HT1080 (cell line): Measurements from ENCODE around the gene CHD5. TPM values are rescaled to one million over a fixed set of nuclear protein-coding genes. Genes with fewer than 3 reads are reported as not detected.

Experiments used
- DNase-seq: peaks from one replicate; pipeline ENCODE4 v3.0.0-alpha.2; 2015; ENCODE audit warnings: low read depth
- total RNA-seq: library from RNA; depleted of rRNA; stranded (reverse); fragments of >200 nt; shearing (Covaris generic); gene quantifications from 2 replicates; pipeline ENCODE4 v1.2.3, GENCODE V29; 2014

CHD5 gene
- total RNA-seq, 1 experiment from 2014 or later, result not detected

DNA sequence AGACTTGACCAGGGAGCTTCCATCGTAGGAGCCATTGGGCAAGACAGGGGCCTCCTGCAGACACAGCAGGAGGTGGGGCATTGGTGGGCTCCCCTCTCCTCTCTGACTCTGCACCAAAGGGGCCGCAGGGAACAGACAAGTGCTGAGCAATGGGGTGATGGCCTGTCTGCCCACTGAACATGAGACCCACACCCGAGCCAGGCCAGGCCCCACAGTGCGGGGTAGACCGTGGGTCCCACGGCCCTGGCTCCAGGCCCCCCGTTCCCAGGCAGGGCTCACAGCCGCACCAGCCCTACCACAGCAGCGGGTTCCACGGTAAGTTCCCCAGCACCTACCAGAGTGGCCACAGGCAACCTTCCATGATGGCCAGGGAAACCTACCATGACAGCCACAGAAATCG lies 45.9 kb downstream of the CHD5 start:
- DNase-seq, result no peak

DNA sequence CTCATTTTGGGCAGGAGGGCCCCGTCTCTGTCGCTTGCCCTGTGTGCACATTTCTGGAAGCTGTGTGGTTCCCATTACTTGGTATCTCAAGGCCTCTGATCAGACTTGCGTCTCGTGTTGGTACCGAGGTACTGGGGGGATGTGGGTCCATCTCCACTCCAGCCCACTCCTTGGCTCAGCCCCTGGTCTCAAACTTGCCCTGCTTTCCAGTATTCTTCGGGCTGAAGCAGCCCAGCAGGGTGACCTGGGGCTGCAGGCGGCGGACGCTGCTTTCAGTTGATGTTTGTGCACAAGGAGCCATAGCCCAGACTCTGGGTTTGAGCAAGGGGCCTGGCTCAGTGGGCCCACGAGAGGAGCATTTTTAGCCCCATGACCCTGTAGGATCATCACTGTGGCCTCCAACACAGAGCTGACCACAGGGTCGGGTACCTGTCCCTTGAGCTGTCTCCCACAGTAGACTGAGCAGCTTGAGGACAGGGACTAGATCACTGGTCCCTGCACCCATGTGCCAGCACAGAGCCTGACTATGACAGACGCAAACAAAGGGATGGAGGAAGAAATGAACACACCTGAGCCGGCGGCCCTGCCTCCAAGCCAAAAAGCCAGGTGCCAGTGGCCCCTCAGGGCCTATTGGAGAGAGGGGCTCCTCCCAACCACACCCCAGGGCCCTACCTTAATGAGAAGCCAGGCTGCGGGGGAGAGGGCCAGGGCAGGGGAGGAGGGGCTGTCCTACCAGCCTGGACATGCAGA lies 46.8 kb downstream of the CHD5 start:
- no peak for DNase-seq

DNA sequence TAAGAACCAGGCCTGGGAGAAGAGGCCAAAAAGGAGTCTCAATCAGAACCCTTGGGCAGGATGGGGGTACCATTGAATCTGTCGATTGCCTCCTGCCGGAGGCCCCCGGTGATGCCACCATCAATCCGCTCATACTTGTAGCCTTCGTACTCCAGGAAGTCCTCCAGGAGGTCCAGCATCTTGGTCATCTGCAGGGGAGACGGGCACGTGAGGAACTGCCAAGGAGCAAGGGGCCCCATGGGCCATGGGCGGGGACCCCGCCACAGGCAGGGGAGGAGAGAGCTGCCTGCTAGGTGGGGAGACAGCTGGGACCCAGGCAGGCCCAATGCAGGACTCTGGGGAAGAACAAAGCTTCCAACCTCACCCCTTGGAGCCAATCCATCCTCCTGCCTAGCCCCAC lies 48.6 kb downstream of the CHD5 start:
- no peak for DNase-seq

DNA sequence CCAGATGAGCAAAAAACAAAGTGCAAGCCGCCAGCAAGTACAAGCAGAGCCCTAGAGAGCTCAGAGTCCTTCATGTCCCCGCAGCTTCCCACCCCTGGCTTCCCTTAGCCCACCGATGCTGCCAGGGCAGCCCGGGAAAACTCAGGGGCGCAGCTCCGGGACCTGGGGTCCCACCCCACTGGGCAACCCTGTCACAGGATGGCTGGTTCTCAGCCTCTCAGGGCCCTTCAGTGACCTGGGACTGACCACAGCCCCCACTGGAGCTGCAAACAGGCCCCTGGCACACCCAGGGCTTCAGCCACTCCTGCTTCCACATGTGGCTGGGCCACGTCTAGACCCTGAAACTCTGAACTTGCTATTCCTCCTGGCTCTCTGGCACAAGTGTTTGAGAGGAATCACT lies 49.5 kb downstream of the CHD5 start:
- DNase-seq, result no peak

DNA sequence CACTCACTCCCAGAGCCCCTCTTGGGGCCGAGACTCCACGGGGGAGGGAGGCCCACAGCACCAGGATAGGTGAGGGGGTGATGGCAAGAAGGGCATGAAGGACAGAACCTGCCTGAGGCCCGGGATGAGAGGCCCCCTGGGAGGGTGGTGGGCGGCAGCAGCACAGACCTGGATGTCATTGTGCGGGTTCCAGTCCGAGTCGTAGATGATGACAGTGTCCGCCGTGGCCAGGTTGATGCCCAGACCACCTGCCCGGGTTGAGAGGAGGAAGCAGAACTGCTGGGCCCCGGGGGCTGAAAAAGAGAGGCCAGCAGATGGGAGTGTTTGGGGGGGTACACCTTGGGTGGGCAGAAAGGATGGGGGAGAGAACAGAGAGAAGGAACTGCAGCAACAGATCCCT lies 50.1 kb downstream of the CHD5 start:
- DNase-seq, result no peak

DNA sequence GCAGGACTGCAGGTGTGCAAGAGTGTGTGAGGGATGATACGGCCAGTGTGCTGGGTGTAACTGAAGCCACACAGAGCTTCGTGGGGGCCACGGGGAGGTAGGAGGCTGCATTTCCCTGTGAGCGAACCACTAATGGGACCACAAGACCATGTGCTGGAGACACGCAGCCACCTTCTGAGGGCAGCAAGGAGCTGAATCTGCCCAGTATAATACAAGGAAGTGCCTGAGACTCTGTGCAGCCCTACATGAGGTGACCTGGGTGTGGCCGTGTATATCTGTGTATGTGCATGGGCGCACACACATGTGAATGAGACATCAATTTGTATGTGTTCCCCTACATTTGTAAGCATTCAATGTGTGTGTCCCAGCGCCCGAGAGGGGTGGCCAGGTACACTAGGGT lies 50.8 kb downstream of the CHD5 start:
- no peak for DNase-seq

DNA sequence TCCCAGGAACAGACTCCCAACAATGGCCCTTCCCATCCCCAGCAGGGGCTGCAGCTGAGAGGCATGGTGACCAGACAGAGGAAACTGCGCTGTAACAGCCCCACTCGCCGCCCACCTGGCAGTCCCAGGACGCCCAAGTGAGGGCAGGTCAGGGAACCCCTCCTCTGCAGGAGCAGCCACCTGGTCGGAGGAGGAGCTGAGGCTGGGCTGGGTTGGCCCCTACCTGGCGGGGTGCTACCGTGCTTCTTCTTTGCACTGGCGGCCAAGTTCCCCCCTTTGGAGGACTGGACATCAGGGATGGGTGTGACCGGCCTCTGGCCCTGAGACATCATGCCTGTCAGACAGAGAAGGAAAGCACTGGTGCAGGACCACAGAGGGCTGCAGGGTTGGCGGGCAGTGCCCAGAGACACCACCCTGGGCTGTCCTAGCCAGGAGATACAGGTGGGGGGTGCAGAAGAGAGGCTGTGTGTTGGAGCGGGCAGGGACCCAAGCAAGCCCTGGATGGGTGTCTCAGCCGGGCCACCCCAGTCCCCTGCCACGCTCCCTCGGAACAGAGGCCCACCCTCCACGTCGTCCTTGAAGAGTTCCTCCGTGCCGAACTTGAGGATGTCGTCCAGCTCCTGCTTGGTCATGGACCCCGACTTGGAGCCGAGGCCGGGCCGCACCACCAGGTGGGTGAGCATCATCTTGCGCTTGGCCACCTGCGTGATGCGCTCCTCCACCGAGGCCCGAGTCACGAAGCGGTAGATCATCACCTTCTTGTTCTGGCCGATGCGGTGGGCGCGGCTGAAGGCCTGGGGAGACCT lies 51.6 kb downstream of the CHD5 start:
- no peak for DNase-seq

DNA sequence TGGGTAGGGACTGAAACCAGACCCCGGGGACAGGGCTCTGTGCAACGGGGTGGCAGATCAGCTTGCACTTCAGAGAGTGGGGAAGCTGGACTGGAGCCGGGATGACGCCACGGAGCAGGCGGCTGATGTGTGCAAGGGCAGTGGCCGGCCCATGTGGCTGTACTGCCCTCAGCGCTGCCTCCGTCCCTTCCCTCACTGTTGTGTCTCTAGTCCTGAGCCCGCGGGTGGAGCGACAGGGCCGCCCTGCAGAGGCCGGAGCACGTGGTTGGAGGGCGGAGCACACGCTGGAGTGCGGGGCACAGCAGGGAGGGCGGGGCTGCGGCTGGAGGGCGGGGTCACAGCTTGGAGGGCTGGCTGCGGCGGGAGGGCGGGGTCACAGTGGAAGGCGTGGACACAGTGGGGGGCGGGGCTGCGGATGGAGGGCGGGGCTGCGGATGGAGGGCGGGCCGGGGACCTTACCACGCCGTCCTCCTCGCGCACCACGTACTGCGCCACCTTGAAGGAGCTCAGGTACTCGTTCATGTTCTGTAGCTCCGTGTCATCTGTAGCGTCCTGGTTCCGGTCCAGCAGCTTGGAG lies 52.4 kb downstream of the CHD5 start:
- DNase-seq, result no peak

DNA sequence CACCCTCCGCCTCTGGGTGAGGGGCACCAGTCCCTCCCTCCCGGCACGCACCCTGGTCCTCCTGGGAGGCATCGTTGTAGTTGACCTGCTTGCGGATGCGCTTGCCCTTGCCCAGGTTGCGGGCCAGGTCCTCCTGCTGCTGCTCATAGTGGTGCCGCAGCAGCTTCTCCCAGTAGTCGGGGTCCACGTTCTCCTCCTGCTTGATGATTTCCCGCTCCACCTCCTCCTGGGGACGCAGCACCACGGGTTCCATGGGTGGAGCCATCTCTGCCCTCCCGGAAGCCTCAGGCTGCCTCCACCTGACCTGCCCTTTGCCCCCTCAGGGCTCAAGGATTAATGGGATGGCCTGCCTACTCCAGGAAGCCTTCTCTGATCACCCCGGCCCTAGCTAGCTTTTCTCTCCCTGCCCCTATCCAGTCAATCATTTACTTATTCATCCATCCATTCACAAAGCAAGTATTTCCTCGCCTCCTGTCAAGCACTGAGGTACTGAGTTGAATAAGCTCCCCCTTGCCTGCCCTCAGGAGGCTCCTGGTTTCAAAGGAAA lies 53.5 kb downstream of the CHD5 start:
- DNase-seq, result no peak

DNA sequence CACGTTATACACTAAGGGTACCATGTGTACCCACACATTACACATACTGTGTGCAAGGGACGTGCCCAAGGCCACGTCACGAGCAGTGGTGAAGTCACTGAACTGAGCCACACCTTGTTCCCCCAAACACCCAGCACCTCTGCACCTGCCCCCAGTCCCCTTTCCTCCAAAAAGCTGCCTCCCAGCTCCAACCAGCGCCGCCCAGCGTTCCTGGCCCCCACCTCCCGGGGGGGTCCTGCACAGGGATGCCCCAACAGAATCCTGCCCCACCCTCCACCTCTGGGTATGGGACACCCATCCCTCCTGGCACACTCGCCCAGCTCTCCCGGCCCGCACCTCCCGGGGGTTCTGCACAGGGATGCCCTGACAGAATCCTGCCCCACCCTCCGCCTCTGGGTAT lies 54.1 kb downstream of the CHD5 start:
- no peak for DNase-seq

DNA sequence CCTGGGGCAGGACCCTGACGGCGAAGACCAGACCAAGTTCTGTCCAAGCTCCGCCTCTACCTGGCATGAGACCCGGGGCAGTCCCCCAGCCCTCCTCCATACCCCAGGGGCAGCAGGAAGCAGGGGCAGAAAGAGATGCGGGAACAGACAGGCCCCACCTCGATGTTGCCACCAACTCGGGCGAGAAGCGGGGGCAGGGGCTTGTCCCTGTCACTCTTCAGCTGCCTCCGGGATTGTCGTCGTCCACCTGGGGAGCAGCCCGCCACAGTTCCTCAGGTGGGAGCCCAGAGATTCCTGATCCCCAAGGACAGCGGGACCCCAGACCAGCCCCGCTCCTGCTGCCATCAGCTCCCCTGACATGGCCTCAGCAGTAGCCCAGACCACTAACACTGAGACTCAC lies 54.8 kb downstream of the CHD5 start:
- DNase-seq, result no peak

DNA sequence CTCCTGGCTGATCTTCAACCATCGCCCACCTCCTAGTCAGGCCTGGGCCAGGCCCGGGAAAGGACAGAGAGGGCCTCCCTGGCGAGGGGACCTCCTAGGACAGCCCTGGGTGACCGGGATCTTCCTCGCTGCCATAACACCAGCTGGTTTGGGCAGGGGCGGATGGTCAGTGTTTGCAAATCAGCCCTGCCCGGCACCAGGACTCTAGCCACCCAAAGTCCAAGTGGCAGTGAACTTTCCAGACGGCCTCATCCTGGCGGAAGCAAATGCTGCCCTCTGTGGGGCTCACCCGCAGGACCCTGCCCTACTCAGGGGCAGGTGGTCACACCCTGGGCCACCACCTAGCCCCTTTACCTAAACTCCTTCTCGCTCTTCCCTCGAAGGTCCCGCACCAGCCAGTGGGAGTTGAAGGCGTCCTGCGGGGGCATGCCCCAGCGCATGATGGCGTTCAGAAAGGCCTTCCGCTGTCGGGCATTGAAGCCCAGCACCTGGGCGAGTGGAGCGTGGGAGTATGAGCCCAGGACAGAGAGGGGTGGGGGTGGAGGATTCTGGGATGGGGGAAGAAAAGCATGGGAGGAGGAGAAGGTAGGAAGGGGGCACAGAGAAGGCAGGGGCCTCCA lies 55.3 kb downstream of the CHD5 start:
- no peak for DNase-seq

DNA sequence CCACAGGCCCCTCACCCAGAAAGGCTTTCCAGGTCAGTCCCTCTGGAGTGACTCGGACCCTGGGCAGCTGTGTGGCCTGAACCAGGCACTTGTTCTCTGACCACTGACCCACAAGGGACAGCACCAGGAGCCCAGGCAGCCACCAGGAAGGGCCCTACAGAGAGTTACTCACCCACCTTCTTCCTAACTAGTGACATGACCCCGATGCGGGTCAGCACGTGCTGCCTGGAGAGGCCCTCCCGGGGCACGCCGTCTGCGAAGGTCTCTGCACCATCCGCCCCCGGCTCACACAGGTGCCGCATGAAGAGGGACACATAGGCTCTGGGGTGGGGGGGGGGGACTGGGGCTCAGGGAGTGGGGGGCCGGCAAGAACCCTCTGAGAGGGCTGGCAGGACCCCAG lies 55.8 kb downstream of the CHD5 start:
- DNase-seq, result no peak

DNA sequence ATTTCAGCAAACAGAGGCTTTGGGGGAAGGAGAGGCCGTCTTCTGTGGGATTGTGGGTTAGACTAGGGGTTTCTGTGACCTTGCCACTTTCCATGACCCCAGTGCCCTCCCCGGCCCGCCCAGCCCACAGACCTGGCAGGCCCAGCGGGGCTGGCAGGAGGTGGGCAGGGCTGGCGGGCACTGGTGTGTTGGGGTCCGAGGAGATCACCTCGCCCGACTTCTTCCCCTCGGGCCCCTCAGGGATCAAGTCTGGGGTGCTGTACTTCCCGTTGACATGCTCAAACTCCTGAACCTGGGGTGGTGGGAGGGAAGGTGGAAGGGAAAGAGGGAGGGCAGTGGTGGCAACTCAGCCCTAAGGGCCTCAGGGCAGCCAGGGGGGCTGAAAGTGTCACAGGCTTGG lies 56.3 kb downstream of the CHD5 start:
- DNase-seq, result no peak

DNA sequence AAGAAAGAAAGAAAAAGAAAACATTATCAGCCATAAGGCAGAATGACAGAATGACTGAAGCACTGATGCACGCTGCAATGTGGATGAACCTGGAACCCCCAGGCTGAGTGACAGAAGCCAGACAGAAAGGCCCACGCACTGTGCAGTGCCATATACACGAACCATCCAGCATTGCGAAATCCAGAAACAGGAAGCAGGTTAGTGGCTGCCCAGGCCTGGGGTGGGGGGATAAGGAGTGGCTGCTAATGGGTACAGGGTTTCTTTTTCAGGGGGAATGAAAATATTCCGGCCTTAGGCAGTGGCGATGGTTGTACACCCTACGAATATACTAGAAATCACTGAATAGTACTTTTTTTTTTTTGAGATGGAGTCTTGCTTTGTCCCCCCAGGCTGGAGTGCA lies 57.0 kb downstream of the CHD5 start:
- DNase-seq, result no peak

DNA sequence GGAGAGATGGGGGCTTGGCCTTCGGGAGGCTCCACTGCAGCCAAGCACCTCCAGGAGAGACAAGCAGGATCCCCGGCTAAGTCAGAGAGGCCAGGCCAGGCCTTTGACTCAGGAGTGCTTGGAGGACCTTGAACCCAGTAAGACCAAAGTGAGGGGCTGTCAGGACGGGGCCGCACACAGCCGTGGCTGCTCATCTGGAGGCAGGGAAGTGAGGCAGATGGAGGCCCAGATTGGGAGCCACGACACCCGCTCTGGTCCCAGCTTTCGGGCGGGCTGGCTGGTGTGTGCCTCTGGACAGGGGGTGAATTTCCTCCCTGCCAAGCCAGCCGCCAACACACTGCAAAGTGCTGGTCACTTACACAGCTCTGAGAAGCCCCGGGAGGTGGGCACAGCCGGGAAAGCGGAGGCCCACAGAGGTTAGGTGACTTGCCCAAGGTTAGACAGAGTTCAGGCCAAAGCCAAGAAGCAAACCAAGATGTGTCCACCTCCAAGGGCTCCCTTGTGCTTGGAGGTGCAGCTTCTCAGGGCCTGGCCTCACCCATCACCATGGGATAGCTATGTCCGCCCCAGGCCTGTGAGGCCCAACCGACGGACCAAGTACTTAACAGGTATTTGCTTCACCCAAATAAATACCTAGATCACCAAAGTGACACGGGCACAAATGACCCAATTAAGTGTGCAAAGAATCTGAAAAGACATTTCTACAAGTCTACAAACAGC lies 58.3 kb downstream of the CHD5 start:
- DNase-seq, result no peak

DNA sequence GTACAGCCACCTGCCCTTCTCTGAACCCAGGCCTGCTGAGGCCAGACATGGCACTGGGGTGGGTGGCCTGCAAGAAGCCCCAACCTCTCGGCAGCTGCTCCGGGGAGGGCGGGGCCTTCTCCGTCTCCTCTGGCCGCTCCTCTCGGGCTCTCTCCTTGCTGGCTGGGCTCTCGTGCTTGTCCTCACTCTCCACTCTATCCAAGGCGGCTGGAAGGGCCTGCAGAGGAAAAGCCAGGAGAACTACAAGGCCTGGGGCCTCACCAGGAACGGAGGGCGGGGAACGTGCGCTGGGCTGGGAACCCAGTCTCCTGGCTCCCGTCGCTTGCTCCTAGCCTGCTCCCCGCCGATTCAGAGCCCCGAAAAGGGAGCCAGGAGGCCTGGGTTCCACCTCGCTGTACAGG lies 59.1 kb downstream of the CHD5 start:
- DNase-seq, result no peak

DNA sequence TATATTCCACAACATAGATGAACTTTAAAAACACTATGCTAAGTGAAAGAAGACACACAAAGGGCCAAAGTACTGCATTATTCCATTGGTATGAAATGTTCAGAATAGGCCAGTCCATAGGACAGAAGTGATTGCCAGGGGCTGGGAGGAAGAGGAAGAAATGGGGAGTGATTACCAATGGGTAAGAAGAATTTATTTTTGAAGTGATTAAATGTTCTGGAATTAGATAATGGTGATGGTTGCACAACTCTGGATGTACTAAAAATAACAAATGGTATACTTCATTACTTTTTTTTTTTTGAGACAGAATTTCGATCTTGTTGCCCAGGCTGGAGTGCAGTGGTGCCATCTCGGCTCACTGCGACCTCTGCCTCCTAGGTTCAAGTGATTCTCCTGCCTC lies 61.7 kb downstream of the CHD5 start:
- no peak for DNase-seq

DNA sequence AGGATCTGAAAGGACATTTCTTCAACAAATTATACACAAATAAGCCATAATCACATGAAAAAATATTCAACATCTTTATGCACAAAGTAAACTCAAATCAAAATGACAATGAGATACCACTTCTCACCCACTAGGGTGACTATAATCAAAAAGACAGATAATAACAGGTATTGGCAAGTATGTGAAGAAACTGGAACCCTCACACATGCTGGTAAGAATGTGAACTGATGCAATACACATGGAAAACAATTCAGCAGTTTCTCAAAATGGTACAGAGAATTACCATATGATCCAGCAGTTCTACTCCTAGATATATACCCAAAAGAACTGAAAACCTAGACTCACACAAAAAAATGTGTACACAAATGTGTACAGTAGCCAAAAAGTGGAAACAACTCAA lies 62.5 kb downstream of the CHD5 start:
- DNase-seq, result no peak

DNA sequence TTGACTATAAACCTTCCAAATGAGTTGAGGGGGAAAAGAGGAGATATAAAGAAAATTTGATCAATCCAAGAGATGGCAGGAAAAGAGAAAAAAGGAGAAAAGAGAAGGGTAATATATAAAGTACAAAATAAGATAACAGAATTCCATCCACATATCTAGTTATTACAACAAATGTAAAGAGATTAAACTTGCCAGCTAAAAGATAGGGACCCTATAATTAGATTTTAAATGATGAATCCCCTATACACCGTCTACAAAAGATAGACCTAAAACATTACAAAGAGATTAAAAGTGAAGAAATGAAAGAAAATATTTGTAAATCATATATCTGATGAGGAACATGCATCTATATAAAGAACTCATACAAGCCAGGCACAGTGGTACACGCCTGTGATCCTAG lies 63.1 kb downstream of the CHD5 start:
- DNase-seq, result no peak

DNA sequence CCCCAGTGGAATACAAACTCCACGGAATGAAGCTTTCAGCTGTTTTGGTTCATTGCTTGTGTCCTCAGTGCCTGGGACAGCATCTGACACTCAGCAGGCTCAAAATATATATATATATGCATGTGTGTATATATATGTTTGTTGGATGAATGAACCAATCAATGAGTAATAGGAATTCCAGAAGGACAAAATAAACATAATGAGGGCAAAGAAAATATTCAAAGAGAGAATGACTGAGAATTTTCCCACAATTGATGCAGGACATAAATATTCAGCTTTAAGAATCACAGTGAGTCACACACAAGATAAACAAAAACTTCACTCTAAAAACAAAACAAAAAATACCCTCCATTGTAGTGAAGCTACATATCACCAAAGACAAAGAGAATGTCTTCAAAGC lies 64.0 kb downstream of the CHD5 start:
- no peak for DNase-seq
